ENCODE measurements around the gene BCL10. TPM values are rescaled to one million over a fixed set of nuclear protein-coding genes. Genes with fewer than 3 reads are reported as not detected.
"Not testable (repeated sequence)": the region's sequence is repeated elsewhere in the genome, so short reads cannot be mapped to it uniquely, and the experiment has no call there.

The BCL10 gene
- total RNA-seq, 1 donor from 2014 or later = 24.9 TPM

GRCh38 chr1:85258536-85259117 is 17.8 kb downstream of the BCL10 start:
- Mint-ChIP-seq H3K4me1 (ENCODE audit: low read depth) (peaks cover 35% of the 10 kb centered on the region), H3K27ac (ENCODE audit: unreplicated experiment) (peak overlapping the region; percentile 98), H3K4me3 (ENCODE audit: unreplicated experiment) (peak overlapping the region; percentile 96), H3K9me3 (ENCODE audit: low read depth) (peaks cover 5% of the 10 kb centered on the region), H3K27me3 (ENCODE audit: low read depth) (no peaks in the 10 kb centered on the region), H3K36me3 (ENCODE audit: low read depth) (peaks cover 15% of the 10 kb centered on the region)
- TF ChIP-seq CTCF (IDR thresholded peaks at IDR 0.05) = no peak
- DNase-seq (ENCODE audit: low spot score) = no peak

- H3K4me1 Mint-ChIP-seq (ENCODE audit: low read depth) = peaks cover 28% of the 10 kb centered on the region
- not testable (repeated sequence) for H3K4me3 Mint-ChIP-seq (ENCODE audit: unreplicated experiment); DNase-seq (ENCODE audit: low spot score); H3K9me3 Mint-ChIP-seq (ENCODE audit: low read depth); H3K27ac Mint-ChIP-seq (ENCODE audit: unreplicated experiment); H3K27me3 Mint-ChIP-seq (ENCODE audit: low read depth)
- H3K36me3 Mint-ChIP-seq (ENCODE audit: low read depth) = peaks cover 10% of the 10 kb centered on the region
Observed at GRCh38 chr1:85249042-85249441, 27.4 kb downstream of the BCL10 start.

GRCh38 chr1:85245891-85246290 is 30.5 kb downstream of the BCL10 start:
- peaks cover 3% of the 10 kb centered on the region for H3K9me3 Mint-ChIP-seq (ENCODE audit: low read depth)
- peaks cover 4% of the 10 kb centered on the region for H3K36me3 Mint-ChIP-seq (ENCODE audit: low read depth)
- no peak for DNase-seq (ENCODE audit: low spot score)
- TF ChIP-seq CTCF (IDR thresholded peaks at IDR 0.05) = no peak
- H3K27me3 Mint-ChIP-seq (ENCODE audit: low read depth) = no peaks in the 10 kb centered on the region
- no peak overlapping the region for H3K4me3 Mint-ChIP-seq (ENCODE audit: unreplicated experiment)
- H3K4me1 Mint-ChIP-seq (ENCODE audit: low read depth) = peaks cover 32% of the 10 kb centered on the region
- H3K27ac Mint-ChIP-seq (ENCODE audit: unreplicated experiment) = no peak overlapping the region

GRCh38 chr1:85245456-85245855 is 31.0 kb downstream of the BCL10 start:
- no peak for DNase-seq (ENCODE audit: low spot score)
- H3K4me3 Mint-ChIP-seq (ENCODE audit: unreplicated experiment) = no peak overlapping the region
- TF ChIP-seq CTCF (IDR thresholded peaks at IDR 0.05) = no peak
- H3K27ac Mint-ChIP-seq (ENCODE audit: unreplicated experiment) = peak overlapping the region; percentile 55
- H3K36me3 Mint-ChIP-seq (ENCODE audit: low read depth) = peaks cover 4% of the 10 kb centered on the region
- H3K27me3 Mint-ChIP-seq (ENCODE audit: low read depth) = no peaks in the 10 kb centered on the region
- H3K4me1 Mint-ChIP-seq (ENCODE audit: low read depth) = peaks cover 37% of the 10 kb centered on the region
- peaks cover 3% of the 10 kb centered on the region for H3K9me3 Mint-ChIP-seq (ENCODE audit: low read depth)

- no peaks in the 10 kb centered on the region for H3K27me3 Mint-ChIP-seq (ENCODE audit: low read depth)
- peak overlapping the region; percentile 78 for H3K27ac Mint-ChIP-seq (ENCODE audit: unreplicated experiment)
- H3K9me3 Mint-ChIP-seq (ENCODE audit: low read depth) = peaks cover 2% of the 10 kb centered on the region
- peaks cover 46% of the 10 kb centered on the region for H3K4me1 Mint-ChIP-seq (ENCODE audit: low read depth)
- DNase-seq (ENCODE audit: low spot score) = no peak
- TF ChIP-seq CTCF (IDR thresholded peaks at IDR 0.05) = peak; percentile 16
- H3K4me3 Mint-ChIP-seq (ENCODE audit: unreplicated experiment) = no peak overlapping the region
- peaks cover 1% of the 10 kb centered on the region for H3K36me3 Mint-ChIP-seq (ENCODE audit: low read depth)
Observed at GRCh38 chr1:85244271-85245061, 32.0 kb downstream of the BCL10 start.

All from chondrocyte (in vitro differentiated cells).